ENCODE data around the gene GJB2.

The GJB2 gene

GRCh38 chr13:20142023-20142926, 50.5 kb downstream of the GJB2 start:
- TF ChIP-seq CTCF (IDR thresholded peaks at IDR 0.05; ENCODE audit: extremely low read depth, insufficient read depth, missing control alignments) = no peak
- DNase-seq (ENCODE audit: low spot score) = no peak
- in situ Hi-C loops (cut with MboI; ENCODE audit: low pct_unique_long_range_greater_than_20kb, low sequenced_read_pairs, unreplicated experiment) = no loop called here

GRCh38 chr13:20141238-20142022, 51.3 kb downstream of the GJB2 start:
- in situ Hi-C loops (cut with MboI; ENCODE audit: low pct_unique_long_range_greater_than_20kb, low sequenced_read_pairs, unreplicated experiment) = no loop called here

GRCh38 chr13:20140487-20140886, 52.3 kb downstream of the GJB2 start:
- no peak for TF ChIP-seq CTCF (IDR thresholded peaks at IDR 0.05; ENCODE audit: extremely low read depth, insufficient read depth, missing control alignments)
- in situ Hi-C loops (cut with MboI; ENCODE audit: low pct_unique_long_range_greater_than_20kb, low sequenced_read_pairs, unreplicated experiment) = no loop called here
- no peak for DNase-seq (ENCODE audit: low spot score)

More at GRCh38 chr13:20141238-20142022, 51.3 kb downstream of the GJB2 start:
- no peak for DNase-seq (ENCODE audit: low spot score)
- TF ChIP-seq CTCF (IDR thresholded peaks at IDR 0.05; ENCODE audit: extremely low read depth, insufficient read depth, missing control alignments) = no peak

GRCh38 chr13:20137875-20138274, 54.9 kb downstream of the GJB2 start:
- no peak for TF ChIP-seq CTCF (IDR thresholded peaks at IDR 0.05; ENCODE audit: extremely low read depth, insufficient read depth, missing control alignments)
- DNase-seq (ENCODE audit: low spot score) = no peak
- in situ Hi-C loops (cut with MboI; ENCODE audit: low pct_unique_long_range_greater_than_20kb, low sequenced_read_pairs, unreplicated experiment) = no loop called here
